Osteoblast (primary cell): ENCODE measurements around the gene LGALS4. TPM values are rescaled to one million over a fixed set of nuclear protein-coding genes. Genes with fewer than 3 reads are reported as not detected.
"Not testable (repeated sequence)": the region's sequence is repeated elsewhere in the genome, so short reads cannot be mapped to it uniquely, and the experiment has no call there.

Source experiments
- DNase-seq: peaks from one replicate; pipeline ENCODE4 v3.0.0; 2011; ENCODE audit warnings: low spot score, mixed read lengths; ENCODE audit not compliant: insufficient read length; ENCODE audit errors: missing footprints
- H2AFZ ChIP-seq: 2 replicates; pipeline ENCODE4 v1.6.0; 2011; ENCODE audit warnings: mild to moderate bottlenecking, low read length
- H3K27ac ChIP-seq: 2 replicates; pipeline ENCODE4 v1.5.1; 2011; ENCODE audit warnings: mild to moderate bottlenecking, low read depth, low read length, moderate library complexity
- H3K27me3 ChIP-seq: 2 replicates; pipeline ENCODE4 v1.6.0; 2012; ENCODE audit warnings: mild to moderate bottlenecking, control low read depth, inconsistent platforms, low read length, moderate library complexity; ENCODE audit not compliant: insufficient read depth
- H3K36me3 ChIP-seq: 2 replicates; pipeline ENCODE4 v1.5.1; 2011; ENCODE audit warnings: mild to moderate bottlenecking, low read length, control low read depth, moderate library complexity; ENCODE audit not compliant: insufficient read depth
- H3K4me1 ChIP-seq: 2 replicates; pipeline ENCODE4 v1.5.1; 2011; ENCODE audit warnings: mild to moderate bottlenecking, low read length, control low read depth, moderate library complexity; ENCODE audit not compliant: insufficient read depth
- H3K4me2 ChIP-seq: 2 replicates; pipeline ENCODE4 v1.6.0; 2011; ENCODE audit warnings: mild to moderate bottlenecking, low read length; ENCODE audit not compliant: insufficient read depth
- H3K4me3 ChIP-seq: fragments of 200-600 bp; sonication (generic); 3 replicates; pipeline ENCODE4 v1.5.1; 2012; ENCODE audit warnings: mild to moderate bottlenecking, low read length, inconsistent platforms; ENCODE audit not compliant: insufficient read depth
- H3K79me2 ChIP-seq: 2 replicates; pipeline ENCODE4 v1.6.0; 2012; ENCODE audit warnings: mild to moderate bottlenecking, low read length, control low read depth, inconsistent platforms; ENCODE audit not compliant: insufficient read depth
- H3K9me3 ChIP-seq: 2 replicates; pipeline ENCODE4 v1.5.1; 2011; ENCODE audit warnings: low read depth, low read length, control low read depth
- H4K20me1 ChIP-seq: 2 replicates; pipeline ENCODE4 v1.6.0; 2012; ENCODE audit warnings: mild to moderate bottlenecking, low read length, control low read depth; ENCODE audit not compliant: insufficient read depth
- CTCF ChIP-seq: IDR thresholded peaks from 2 replicates; pipeline ENCODE4 v1.5.1; 2011; ENCODE audit warnings: mild to moderate bottlenecking, low read depth, low read length, moderate library complexity; ENCODE audit errors: extremely low read depth
- total RNA-seq: library from RNA; depleted of rRNA; stranded (reverse); fragments of >200 nt; gene quantifications from 2 replicates; pipeline ENCODE4 v1.2.3, GENCODE V29; 2012

Gene LGALS4, protein sequence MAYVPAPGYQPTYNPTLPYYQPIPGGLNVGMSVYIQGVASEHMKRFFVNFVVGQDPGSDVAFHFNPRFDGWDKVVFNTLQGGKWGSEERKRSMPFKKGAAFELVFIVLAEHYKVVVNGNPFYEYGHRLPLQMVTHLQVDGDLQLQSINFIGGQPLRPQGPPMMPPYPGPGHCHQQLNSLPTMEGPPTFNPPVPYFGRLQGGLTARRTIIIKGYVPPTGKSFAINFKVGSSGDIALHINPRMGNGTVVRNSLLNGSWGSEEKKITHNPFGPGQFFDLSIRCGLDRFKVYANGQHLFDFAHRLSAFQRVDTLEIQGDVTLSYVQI
- total RNA-seq: not detected in 2 replicates

DNA sequence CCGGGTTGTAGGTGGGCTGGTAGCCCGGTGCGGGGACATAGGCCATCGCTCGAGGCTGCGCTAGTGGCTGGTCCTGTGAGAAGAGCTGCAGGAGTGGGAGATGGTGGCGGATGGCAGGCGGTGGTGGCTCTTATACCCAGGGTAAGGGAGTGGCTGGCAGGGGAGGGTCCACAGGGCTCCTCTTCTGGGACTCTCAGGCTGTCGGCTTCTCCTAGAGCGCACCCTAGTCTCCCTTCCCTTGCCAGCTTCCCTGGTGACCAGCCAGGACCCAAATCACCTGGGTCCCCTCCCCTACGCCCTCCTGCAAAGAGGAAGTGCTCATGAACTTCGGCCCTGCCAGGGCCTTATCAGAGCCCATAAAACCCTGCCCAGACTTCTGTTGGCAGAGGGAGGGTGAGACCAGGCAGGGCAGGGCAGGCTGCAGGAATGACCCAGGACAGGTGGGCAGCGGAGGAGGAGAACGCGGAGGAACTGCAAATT is at the start of gene LGALS4:
Gene LGALS4 (minus strand): TSS at position 105 of the 480 bp plus-strand sequence. CDS start 59 bp downstream, at position 46.
- no peak for TF ChIP-seq CTCF
- no peaks in the 10 kb centered on the region for H3K79me2 ChIP-seq
- no peaks in the 10 kb centered on the region for H4K20me1 ChIP-seq
- H2AFZ ChIP-seq: no peak within 1 kb of the TSS
- DNase-seq: peak; percentile 72
- no peak within 1 kb of the TSS for H3K4me3 ChIP-seq
- no peaks in the 10 kb centered on the region for H3K4me1 ChIP-seq
- H3K36me3 ChIP-seq: no peaks in the 10 kb centered on the region
- no peak within 1 kb of the TSS for H3K27ac ChIP-seq
- H3K9me3 ChIP-seq: no peaks in the 10 kb centered on the region
- H3K27me3 ChIP-seq: no peaks in the 10 kb centered on the region
- H3K4me2 ChIP-seq: no peak within 1 kb of the TSS

DNA sequence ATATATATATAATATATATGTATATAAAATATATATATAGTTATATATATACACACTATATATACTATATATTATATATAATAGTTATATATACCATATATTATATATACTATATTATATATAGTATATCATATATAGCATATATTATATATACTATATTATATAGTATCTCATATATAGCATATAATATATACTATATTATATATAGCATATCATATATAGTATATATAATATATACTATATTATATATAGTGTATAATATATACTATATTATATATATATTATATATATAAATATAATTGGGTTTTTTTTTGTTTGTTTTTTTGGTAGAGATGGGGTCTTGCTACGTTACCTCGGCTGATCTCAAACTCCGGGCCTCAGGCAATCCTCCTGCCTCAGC is 48.6 kb upstream of the LGALS4 start:
- no peak for TF ChIP-seq CTCF
- Histone ChIP-seq H3K4me2 (no peak overlapping the region), H3K9me3 (no peaks in the 10 kb centered on the region), H3K4me1 (peaks cover 4% of the 10 kb centered on the region), H3K79me2 (no peaks in the 10 kb centered on the region), H3K4me3 (no peak overlapping the region), H2AFZ (no peak overlapping the region), H3K36me3 (no peaks in the 10 kb centered on the region), H3K27ac (no peak overlapping the region), H4K20me1 (no peaks in the 10 kb centered on the region), H3K27me3 (no peaks in the 10 kb centered on the region)
- DNase-seq: no peak

DNA sequence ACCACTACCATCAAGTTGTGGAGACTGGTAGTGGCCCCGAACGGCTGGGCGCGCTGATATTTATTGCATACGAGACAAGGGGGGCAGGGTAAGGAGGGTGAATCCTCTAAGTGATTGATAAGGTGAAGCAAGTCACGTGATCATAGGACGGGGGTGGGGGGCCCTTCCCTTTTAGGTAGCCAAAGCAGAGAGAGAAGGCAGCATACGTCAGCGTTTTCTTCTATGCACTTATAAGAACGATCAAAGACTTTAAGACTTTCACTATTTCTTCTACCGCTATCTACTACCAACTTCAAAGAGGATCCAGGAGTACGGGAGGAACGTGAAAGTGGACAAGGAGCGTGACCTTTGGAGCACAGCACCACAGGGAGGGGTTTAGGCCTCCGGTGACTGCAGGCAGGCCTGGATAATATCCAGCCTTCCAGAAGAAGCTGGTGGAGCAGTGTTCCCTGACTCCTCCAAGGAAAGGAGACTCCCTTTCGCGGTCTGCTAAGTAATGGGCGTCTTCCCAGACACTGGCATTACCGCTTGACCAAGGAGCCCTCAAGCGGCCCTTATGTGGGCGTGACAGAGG is 47.0 kb upstream of the LGALS4 start:
- H4K20me1 ChIP-seq, H3K4me3 ChIP-seq, H3K9me3 ChIP-seq, H3K4me2 ChIP-seq, H3K36me3 ChIP-seq, H3K4me1 ChIP-seq, H3K27me3 ChIP-seq, H3K27ac ChIP-seq, DNase-seq, H3K79me2 ChIP-seq: not testable (repeated sequence)
- peak overlapping the region; percentile 41 for H2AFZ ChIP-seq

- Histone ChIP-seq H3K79me2 (no peaks in the 10 kb centered on the region), H3K36me3 (no peaks in the 10 kb centered on the region), H3K4me2 (no peak overlapping the region), H3K4me1 (peaks cover 9% of the 10 kb centered on the region), H4K20me1 (no peaks in the 10 kb centered on the region), H3K9me3 (no peaks in the 10 kb centered on the region), H3K4me3 (no peak overlapping the region), H3K27ac (no peak overlapping the region), H2AFZ (peak overlapping the region; percentile 56), H3K27me3 (no peaks in the 10 kb centered on the region)
- no peak for TF ChIP-seq CTCF
- DNase-seq: no peak
Measured at GRCh38 chr19:38856813-38857212, 44.1 kb upstream of the LGALS4 start.

GRCh38 chr19:38855751-38856150 is 43.0 kb upstream of the LGALS4 start:
- H3K27me3 ChIP-seq, H3K27ac ChIP-seq, H3K9me3 ChIP-seq, H3K4me3 ChIP-seq, H2AFZ ChIP-seq, H3K36me3 ChIP-seq, H3K4me2 ChIP-seq, H4K20me1 ChIP-seq, DNase-seq, H3K79me2 ChIP-seq: not testable (repeated sequence)
- peaks cover 15% of the 10 kb centered on the region for H3K4me1 ChIP-seq

- not testable (repeated sequence) for H3K4me2 ChIP-seq, H3K27me3 ChIP-seq, DNase-seq, H3K4me3 ChIP-seq, H2AFZ ChIP-seq, H3K36me3 ChIP-seq, H4K20me1 ChIP-seq, H3K79me2 ChIP-seq, H3K27ac ChIP-seq, H3K9me3 ChIP-seq
- H3K4me1 ChIP-seq: peaks cover 17% of the 10 kb centered on the region
Measured at GRCh38 chr19:38854961-38855360, 42.2 kb upstream of the LGALS4 start.
